GM23338 (cell line): ENCODE data around the gene GLP1R.

ENCODE experiments used
- CREB1 ChIP-seq: fragments of 250-450 bp; sonication (Bioruptor Pico); IDR thresholded peaks from 2 replicates; pipeline ENCODE4 v1.5.0; 2020; ENCODE audit warnings: low read depth, mild to moderate bottlenecking, moderate library complexity
- CTCF ChIP-seq, 2 experiments: fragments of 200-600 bp in 1 of 2; sonication (generic) in 1 of 2; conservative IDR thresholded peaks; 2 replicates each; pipeline versions ENCODE4 v1.5.1 to v1.6.1; 2016 to 2017; ENCODE audit warnings: antibody characterized with exemption in 2 of 2, low read depth in 2 of 2, mild to moderate bottlenecking in 2 of 2, moderate library complexity in 1 of 2
- EZH2 ChIP-seq: fragments of 200-600 bp; sonication (generic); IDR thresholded peaks from one replicate; pipeline ENCODE4 v1.8.0; 2017; ENCODE audit warnings: antibody characterized with exemption, mild to moderate bottlenecking, low read depth; ENCODE audit not compliant: unreplicated experiment
- EZH2phosphoT487 ChIP-seq: fragments of 200-600 bp; sonication (generic); IDR thresholded peaks from one replicate; pipeline ENCODE4 v1.8.1; 2018; ENCODE audit warnings: antibody characterized with exemption; ENCODE audit not compliant: unreplicated experiment
- JUNB ChIP-seq: IDR thresholded peaks from one replicate; pipeline ENCODE4 v1.6.1; 2016; ENCODE audit warnings: antibody characterized with exemption; ENCODE audit not compliant: unreplicated experiment
- NANOG ChIP-seq: IDR thresholded peaks from 2 replicates; pipeline ENCODE4 v1.6.1; 2016; ENCODE audit warnings: antibody characterized with exemption, borderline replicate concordance
- POLR2AphosphoS5 ChIP-seq: IDR thresholded peaks from 2 replicates; pipeline ENCODE4 v1.6.1; 2016; ENCODE audit warnings: antibody characterized with exemption, low read depth
- REST ChIP-seq: IDR thresholded peaks from one replicate; pipeline ENCODE4 v1.6.1; 2018; ENCODE audit warnings: antibody characterized with exemption; ENCODE audit not compliant: unreplicated experiment
- STAT1 ChIP-seq: IDR thresholded peaks from one replicate; pipeline ENCODE4 v1.6.1; 2016; ENCODE audit warnings: antibody characterized with exemption; ENCODE audit not compliant: unreplicated experiment
- ZNF114 ChIP-seq: fragments of 250-450 bp; sonication (Bioruptor Pico); IDR thresholded peaks from 2 replicates; pipeline ENCODE4 v1.5.0; 2020; ENCODE audit warnings: mild to moderate bottlenecking, moderate library complexity
- ZNF331 ChIP-seq: fragments of 250-450 bp; sonication (Bioruptor Pico); IDR thresholded peaks from 2 replicates; pipeline ENCODE4 v1.5.0; 2020; ENCODE audit warnings: low read depth, mild to moderate bottlenecking, moderate library complexity
- ZNF462 ChIP-seq: fragments of 250-450 bp; sonication (Bioruptor Pico); IDR thresholded peaks from 2 replicates; pipeline ENCODE4 v1.5.0; 2020; ENCODE audit warnings: mild to moderate bottlenecking, moderate library complexity
- TF ChIP-seq, protein P1 (sequence below): IDR thresholded peaks from 2 replicates; pipeline ENCODE4 v1.6.1; 2016; ENCODE audit warnings: antibody characterized with exemption

DNA sequence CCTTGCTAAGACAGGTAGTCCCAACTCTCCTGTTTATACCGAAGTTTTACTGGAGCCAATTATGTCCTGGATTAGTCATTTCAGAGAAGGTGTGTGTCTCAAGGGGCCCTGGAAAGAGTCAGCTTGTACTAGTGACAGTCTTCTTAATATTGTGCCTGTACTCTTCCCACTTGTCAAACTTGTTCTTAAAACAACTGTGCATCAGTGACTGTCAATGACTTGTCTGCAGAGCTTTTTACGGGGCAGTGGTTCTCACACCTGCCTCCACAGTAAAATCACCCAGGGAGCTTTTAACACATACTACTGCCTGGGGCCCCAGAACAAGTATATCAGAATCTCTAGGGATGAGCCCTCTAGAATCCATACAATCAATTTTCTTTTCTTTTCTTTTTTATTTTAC is 28.4 kb upstream of the GLP1R start:
- TF ChIP-seq CTCF (conservative IDR thresholded peaks at IDR 0.05; ENCODE audit: low read depth in 2 of 2) (no peak), POLR2AphosphoS5 (no peak), CREB1 (no peak), NANOG (no peak), EZH2phosphoT487 (no peak), ZNF114 (no peak), EZH2 (no peak), REST (no peak), ZNF462 (CRISPR knock-in tag) (no peak), JUNB (no peak), ZNF331 (CRISPR knock-in tag) (no peak), STAT1 (no peak)
- TF ChIP-seq, protein P1, sequence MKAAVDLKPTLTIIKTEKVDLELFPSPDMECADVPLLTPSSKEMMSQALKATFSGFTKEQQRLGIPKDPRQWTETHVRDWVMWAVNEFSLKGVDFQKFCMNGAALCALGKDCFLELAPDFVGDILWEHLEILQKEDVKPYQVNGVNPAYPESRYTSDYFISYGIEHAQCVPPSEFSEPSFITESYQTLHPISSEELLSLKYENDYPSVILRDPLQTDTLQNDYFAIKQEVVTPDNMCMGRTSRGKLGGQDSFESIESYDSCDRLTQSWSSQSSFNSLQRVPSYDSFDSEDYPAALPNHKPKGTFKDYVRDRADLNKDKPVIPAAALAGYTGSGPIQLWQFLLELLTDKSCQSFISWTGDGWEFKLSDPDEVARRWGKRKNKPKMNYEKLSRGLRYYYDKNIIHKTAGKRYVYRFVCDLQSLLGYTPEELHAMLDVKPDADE: no peak
